GM21723 (cell line): Measurements from ENCODE around the gene ASIC2.

Experiments
- ATAC-seq: cut with Tn5 transposase; IDR thresholded peaks from one replicate; pipeline ENCODE4 v1.9.1; 2021; ENCODE audit warnings: mild to moderate bottlenecking, moderate library complexity; ENCODE audit not compliant: unreplicated experiment

ASIC2 gene

DNA sequence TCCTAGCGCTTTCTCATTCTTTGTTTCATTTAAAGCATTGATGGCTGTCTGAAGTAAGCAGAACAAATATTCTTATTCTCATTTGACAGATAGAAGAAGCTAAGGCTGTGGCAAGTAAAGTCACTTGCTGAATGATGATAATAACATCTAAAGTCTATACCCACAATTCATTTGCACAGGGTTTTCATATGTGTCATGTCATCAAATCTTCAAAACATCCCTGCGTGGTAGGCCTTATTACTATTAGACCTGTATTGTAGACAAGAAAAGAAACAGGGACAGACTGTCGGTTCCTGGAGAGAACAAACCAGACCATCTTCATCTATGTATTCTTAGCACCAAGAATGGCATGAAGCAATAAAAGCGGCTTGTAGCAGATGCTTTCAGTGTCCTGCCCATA lies 85.9 kb downstream of the ASIC2 start:
- ATAC-seq = no peak

DNA sequence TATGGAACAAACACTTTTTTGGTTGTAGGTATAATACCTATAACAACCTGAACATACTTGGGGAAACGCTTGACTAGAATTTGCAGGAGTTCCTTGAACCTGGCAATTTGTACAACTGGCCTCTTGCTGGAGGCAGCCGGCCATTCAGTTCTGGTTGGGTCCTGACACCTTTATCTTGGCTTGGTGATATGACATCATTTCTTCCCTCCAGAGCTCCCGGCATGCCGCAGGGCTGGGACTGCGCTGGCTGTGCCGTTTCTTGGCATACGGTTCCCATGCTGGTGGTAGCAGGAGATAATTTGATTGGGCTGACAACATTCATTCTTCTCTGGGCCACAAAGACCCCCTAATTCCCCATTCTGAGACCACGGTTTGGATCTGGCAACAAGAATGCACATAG lies 87.5 kb downstream of the ASIC2 start:
- ATAC-seq = no peak

DNA sequence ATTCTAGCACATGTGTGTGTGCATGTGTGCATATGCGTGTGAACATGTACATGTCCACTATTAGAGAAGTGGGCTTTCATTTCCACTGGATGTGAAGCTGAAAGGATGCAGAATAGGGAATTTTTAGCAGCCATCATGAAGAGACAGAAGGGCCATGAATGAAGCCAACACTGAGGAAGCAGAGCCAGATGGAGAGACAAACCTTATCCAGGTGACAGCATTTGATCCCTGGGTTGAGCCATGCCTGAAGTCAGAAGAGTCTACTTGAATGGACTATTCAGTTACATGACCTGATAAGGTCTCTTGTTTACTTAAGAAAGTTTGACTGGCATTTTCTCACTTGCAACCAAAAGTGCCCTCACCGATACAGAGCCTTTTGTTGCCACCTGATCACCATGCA lies 88.4 kb downstream of the ASIC2 start:
- ATAC-seq = no peak

DNA sequence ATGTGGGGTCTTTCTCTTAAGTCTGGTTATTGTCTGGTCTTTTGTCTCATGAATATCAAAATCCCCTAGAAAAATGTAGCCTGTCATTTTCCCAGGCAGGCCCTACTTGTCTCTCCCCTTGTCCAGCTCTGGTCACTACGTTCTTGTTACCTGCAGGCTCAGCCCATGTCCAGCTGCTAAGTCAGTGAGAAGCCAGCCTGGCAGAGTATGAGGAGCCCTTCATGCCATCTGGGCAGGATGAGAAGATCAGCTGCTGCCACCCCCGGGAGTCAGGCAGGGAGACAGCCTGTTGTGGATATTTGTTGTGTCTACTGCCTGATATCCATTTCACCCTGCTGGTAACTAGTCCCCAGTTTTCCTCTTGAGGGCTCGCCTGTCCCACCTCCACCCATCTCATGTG lies 88.9 kb downstream of the ASIC2 start:
- no peak for ATAC-seq

DNA sequence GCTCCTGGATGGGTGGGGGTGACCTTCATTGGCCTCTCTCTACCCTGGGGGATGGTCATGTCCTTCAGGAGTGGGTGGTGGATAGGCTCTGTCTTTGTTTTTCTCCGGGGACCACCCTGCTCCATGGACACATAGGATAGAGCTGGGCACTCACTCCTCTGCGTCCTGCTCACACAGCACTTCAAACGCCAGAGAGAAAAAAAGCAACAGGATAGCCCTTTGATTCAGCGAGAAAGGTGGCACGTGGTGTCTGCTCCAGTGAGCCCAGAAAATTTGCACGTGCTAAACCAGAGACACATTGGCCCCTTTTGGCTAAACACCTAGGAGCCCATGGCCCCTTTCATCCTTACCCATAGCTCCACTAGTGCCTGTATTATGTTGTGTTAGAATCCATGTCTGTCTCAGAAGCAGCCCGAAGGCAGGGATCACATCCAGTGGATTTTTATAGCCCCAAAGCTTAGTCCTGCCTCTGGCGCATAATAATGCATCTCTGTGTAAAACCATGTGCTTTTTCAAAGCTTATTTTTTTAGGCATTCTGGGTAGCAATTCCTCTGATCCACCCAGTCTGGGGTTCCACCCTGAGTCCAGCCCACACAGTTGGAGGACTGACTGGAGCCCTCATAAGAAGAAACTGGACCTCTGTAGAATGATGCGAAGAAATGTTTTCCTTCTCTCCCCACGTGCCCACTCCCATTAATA lies 90.1 kb downstream of the ASIC2 start:
- ATAC-seq = no peak

DNA sequence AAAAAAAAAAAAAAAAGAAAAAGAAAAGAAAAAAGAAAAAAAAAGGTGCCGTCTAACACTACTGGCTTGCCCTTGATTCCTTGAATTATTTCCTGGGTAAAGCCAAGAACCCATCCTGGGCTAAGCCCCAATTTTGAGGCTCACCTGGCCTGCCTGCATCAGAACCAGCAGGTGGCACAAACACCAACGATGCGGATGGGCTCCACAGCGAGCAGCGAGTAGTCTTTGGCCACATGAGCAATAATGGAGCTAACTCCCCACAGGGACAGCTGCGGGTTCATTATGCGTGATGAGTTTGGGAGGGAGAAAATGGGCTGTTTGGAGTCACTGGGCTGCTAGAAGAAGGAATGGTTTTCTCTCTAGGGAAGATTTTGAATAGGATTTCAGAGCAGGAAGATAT lies 91.1 kb downstream of the ASIC2 start:
- no peak for ATAC-seq

DNA sequence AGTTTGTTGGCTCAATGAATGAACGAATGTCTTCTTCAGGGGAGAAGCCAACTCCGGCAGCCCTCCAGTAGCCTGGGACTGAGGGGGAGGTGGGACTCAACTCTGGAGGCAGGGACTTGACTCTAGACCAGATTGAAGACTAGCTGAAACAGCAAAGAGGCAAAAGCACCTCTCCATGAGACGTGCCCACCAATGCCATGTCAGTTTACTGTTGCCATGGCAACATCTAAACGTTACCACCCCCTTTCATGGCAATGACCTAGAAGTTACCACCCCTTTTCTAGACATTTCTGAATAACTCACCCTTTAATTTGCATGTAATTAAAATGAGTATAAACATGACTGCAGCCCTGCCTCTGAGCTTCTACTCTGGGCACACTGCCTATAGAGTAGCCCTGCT lies 91.8 kb downstream of the ASIC2 start:
- no peak for ATAC-seq

DNA sequence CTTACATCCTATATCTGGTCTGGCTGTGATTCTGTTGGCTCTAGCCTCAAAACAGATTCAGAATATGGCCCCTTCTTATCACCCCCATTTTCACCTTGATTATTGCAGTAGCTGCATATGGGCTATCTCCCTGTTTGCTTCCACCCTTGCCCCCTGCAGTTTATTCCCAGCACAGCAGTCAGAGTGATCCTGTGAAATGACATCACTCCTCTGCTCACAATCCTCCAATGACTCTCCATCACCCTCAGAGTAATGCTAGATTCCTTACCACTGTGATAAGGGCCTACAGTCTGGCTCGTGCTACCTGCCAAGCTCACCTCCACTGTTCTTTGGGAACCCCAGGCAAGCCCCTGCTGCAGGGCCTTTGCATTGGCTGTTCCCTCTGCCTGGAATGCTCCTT lies 92.5 kb downstream of the ASIC2 start:
- no peak for ATAC-seq

DNA sequence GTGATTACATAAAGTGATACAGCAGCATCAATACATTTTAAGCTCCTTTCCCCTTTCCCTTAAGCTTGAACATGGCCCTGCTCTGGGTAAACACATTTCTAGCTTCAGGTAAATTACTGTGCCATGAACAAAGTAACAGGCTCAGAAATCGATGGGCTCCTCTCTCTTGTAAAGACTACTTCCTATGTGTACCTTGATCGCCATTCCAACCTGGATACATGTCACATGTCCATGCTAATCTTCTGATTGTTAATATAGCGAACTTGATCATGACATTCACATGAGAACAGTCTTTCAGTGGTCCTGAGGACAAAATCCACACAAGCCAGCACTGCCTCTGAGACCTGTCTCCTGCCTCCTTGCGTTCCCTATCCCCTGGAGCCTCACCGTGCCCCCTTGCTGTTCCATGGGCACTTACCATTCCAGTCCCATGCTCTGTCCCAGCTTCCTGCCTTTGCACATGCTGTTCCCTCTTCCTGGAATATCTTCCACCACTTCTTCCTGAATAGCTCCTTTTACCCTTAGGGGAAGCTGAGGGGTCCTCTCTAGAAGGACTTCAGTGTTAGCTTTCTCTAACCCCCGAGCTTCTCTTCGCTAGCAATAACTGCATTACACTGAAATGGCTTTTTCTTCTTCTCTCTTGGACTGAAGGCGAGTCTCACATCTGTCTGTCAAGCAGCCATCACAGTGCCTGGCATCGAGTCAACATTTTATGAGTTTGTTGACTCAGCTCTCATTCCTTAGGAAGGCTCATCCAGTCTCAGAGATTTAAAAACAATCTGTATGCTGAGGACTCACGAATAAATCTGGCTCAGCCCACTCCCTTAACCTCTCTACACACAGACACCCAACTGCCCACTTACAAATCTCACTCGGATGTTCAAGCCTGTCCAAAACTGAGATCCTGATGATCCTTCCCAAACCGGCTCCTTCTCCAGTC lies 93.3 kb downstream of the ASIC2 start:
- ATAC-seq = no peak

DNA sequence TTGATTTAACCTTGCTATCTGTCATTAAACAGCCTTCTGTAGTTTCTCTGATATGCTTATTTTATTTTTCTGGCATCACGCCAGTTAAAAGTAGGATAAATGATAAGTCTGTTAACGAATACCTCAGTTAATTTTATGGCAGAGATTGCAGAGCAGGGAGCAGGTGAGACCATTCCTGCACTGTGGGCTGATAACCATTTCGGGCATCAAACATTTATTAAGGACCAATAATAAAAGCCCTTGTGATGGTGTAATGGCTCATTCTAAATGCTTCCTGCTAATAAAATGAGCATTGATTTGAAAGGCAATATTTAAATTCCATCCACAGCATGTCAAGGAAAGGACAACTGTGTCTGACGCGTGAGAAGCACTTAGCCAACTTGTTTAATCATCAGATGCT lies 94.1 kb downstream of the ASIC2 start:
- no peak for ATAC-seq

DNA sequence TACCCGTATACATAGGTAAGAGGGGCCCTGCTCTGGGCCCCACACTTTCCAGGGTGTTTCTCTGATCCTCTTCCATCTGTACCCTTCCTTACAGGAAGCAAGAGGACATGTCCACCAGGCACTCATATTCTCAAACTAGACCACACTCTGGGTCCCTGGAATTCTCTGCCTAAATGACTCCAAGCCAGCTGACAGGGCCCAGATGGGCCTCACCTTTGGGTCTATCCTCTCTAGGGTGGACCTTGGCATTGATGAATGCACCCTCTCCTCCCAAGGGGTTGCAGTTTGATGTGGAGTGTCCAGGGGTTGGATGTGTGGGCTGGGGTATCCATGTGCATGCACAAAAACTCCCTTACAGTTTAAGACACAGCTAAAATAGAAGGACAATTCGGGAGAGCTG lies 95.8 kb downstream of the ASIC2 start:
- no peak for ATAC-seq

DNA sequence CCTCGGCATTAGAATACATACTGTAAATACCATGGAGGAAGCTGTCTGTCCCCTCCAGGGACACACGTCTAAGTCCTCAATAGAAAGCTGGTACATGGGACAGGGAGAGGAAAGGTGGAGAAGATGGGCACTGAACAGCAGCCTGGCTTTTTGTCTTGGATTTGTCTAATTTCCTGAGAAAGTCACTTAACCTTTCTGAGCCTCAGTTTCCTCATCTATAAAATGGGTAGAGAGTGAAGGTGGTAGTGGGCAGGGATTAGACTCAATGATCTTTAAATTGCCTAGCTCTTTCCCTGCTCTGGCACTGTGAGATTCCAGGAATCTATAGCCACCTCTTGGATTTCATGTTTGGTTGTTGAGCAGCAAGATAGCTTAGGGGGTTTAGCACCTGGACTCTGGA lies 96.2 kb downstream of the ASIC2 start:
- ATAC-seq = no peak

DNA sequence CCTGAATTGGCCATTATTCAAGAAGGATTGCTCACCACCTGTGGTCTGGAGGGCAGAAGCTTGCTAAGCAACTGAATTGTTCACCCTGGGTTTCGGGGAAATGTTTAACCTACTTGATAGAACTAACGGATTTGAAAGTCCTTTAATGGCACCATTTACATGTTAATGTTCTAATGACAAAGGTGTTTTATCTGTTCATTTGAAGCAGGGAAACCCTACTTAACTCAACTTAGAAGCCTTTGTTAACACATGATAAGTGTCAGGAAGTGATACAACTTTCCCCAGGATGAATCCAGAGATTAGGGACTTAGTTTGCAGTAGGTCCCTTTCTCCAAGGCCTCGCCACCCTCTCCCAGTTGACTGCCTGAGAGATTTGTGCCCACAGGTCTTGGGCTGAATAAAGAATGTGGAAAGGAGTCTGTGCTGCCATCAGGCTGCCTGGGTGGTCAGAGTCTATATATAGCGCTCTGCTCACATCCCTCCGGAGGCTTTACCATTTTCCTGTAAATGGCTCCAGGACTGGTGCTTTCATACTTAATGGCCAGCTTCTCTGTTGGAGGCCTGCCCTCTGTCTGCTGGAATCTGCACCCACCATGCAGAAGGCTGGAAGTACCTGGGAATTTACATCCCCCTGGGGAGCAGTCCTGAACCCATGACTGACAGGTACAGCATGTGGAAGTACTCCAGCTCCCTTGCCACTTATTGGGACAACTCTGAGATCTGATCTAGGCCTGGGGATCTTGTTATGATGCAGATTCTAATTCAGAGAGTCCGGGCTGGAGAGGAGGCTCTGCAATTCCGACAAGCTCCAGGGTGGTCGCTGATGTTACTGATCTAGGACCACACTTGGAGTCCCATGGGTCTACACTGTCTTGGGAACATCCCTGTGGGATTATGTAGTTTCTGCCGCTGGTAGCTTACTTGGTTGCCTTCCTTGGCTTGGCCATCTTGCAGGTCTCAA lies 99.9 kb downstream of the ASIC2 start:
- ATAC-seq = no peak

DNA sequence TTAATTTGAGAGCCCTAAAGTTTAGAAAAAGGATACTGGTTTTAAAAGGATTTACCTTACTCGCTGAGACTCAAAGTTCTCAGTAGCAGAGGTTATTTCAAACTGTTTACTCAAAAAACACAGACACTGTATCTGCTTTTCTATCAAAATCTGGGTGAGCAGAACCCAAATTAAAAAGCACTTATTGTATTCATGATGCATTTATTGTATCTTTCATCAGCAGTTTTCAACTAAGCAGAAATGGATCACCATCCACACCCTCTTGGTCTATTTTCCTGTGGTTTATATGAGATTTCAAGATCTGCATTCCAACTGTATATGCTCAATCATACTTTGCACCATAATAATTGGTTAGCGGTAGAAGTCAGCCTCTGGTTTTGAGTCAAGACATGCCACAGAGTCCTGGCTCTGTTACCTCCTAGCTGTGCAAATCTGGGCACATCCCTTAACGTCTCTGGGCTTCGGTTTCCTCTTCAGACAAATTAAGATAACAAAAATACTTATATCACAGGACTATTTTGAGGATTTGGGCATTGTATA lies 109.5 kb downstream of the ASIC2 start:
- no peak for ATAC-seq

DNA sequence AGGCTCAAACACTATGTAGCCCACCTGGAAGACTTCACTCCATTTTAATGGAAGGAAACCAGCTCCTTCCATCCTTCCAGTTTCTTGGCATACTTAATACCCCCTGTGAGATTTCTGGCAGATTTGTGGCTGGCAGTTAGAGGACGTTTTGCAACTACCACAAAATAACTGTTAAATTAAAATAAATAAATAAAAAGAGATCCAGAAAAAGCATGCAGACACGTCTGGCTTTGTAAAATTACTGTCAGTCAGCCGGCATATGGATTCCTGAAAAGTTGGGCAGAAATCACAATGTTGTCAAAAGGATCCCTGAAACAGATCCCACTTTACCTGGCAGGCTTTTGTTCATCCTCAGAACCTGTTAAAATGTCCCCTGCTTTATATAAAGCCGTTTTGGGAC lies 113.9 kb downstream of the ASIC2 start:
- no peak for ATAC-seq

DNA sequence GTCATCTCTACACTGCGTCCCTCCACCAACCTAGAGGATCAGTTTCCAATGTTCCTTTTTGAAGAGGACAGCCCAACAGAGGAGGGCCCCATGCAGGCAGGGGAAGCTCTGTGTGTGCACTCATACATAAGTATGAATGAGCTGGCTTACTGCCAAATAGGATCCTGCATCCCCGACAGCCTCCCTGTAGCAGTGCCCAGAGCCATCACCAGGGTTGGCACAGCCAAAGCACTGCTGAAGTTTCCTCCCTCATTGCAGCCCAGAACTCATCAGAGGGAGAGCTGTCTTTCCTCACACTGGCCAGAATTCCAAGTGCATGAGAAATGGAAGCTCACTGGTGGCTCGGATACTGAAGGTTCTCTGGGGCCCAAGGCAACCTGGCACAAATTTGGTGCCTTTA lies 114.4 kb downstream of the ASIC2 start:
- no peak for ATAC-seq

DNA sequence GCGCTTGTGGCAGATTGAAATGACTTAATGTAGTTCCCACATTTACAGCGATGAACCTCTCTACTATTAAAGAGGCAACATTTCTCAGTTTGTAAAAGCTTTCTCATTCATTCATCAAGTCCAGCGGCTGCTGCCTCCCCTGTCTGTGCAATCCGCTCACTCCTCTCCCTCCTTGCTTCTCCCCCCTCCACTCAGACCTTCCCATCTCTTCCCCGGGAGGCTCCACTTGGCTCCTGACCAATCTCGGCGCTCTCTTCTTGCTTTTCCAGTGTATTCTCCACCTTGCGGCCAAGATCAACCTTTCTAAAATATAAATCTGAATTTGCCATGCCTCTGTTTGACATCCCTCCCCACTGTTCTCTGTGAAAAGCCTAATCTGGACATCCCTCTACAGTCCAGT lies 117.5 kb downstream of the ASIC2 start:
- ATAC-seq = no peak

DNA sequence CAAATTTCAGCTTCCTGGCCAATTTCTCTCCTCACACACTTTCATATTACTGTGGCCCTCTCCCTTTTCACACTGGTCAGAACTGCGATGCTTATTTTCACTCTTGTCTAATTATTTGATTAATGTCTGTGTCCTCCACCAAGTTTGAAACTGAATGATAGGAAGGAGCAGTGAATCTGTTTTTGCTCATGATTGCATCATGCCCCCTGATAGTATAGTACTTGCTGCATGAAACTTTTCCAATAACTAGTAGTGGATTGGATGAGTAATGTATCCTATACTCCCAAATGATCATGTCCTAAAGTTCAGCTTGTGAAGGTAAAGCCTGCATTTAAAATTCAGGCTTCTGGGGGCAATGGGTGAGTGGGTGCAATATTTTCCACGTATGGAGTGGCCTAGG lies 121.2 kb downstream of the ASIC2 start:
- ATAC-seq = no peak

DNA sequence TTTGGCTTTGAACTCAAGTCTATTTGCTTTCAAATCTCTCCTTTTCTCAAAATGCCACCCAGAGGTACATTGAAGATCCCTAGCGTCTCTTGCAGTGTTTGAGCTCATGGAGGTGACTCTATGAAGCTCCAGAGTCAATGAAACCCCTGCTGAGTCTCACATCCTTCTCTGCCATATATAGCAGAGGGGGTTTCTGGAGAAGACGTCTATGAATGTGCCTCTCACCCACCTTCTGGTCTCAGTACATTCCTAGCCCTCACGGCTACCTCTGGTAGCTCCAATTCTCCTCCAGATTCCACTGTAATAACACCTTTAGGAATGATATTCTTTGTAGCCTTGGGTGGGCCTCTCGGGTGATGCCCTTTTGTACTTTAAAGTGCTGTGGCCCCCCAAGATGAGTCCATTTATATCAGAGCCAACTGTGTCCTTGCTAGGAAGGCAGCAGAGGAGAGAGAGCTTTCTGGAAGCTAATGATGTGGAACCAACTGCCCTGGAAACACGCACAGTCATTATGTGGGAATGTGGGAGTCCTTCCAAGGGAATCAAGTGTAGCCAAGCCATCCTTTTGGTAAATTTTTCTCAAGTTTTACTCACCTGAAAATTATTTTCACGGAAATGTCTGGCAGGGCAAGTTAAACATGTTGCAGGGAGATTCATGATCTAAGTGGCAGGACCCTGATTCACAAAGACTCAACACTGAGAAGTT lies 123.4 kb downstream of the ASIC2 start:
- ATAC-seq = no peak

DNA sequence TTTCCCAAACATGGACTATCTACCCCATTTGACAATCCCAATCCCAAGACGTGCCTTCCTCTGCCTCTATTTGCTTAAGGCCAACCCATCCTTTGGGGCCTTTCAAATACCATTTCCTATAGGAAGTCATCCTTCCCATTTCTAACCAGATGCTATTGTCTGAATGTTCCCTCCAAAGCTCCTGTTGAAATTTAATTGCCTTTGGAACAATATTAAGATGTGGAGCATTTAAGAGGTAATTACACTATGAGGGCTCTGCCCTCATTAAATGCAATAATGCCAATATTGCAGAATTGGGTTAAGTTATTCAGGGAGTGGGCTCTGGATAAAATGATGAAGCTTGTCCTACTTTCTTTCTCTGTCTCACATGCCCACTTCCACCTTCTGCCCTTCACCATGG lies 125.4 kb downstream of the ASIC2 start:
- ATAC-seq = no peak
